HG02678 (cell line): Measurements from ENCODE around the gene RAD9B.

ENCODE experiments used
- ATAC-seq: cut with Tn5 transposase; IDR thresholded peaks from one replicate; pipeline ENCODE4 v1.9.1; 2021; ENCODE audit warnings: mild to moderate bottlenecking, moderate library complexity; ENCODE audit not compliant: unreplicated experiment

RAD9B gene

DNA sequence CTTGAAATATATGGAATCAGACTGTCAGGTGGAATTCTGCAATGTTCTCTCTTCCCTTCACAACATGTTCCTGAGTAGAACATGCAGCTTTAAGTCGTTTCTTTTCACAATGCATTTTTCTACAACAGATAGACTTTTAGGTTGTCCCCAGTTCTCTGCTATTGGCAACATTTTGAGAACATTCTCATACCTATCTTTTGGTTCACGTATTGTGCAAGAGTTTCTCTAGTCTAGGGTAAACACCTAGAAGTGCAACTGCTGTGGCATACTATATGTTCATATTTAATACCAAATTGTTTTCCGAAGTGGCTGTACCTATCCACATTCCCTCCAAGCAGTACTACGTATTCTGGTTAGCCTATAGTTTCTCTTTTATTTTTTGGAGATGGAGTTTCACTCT is 48.9 kb downstream of the RAD9B start:
- no peak for ATAC-seq
